Measurements from ENCODE around the gene PMEL.
"Not testable (repeated sequence)": the region's sequence is repeated elsewhere in the genome, so short reads cannot be mapped to it uniquely, and the experiment has no call there.

GRCh38 chr12:55981882-55982281 is 16.0 kb upstream of the PMEL start:
- TF ChIP-seq CTCF (optimal IDR thresholded peaks at IDR 0.05 in 1 of 3, IDR thresholded peaks at IDR 0.05 in 1 of 3, conservative IDR thresholded peaks at IDR 0.05 in 1 of 3; ENCODE audit: extremely low read depth in 1 of 3, insufficient read depth in 2 of 3, low read length in 3 of 3); EZH2 (IDR thresholded peaks at IDR 0.05; ENCODE audit: low read length): not testable (repeated sequence)

Data from keratinocyte (primary cell).